HepG2 (cell line): ENCODE measurements around the gene RANBP17. TPM values are rescaled to one million over a fixed set of nuclear protein-coding genes. Genes with fewer than 3 reads are reported as not detected.

ENCODE experiments used
- ATAC-seq: fragments of 200-7000 bp; cut with Tn5 transposase; 3 replicates; pipeline ENCODE4 v1.9.1; 2020; ENCODE audit warnings: mild to moderate bottlenecking, moderate library complexity
- BruUV-seq: library from RNA; stranded (reverse); fragments of 400-500 nt; replicated peaks from 2 replicates; lab custom pipeline; 2021; lab: Mats Ljungman, UMichigan
- CTCF ChIA-PET: fragments of 300-600 bp; formaldehyde crosslinking; extraction: SDS; loops from one replicate; lab custom pipeline; 2021; ENCODE audit warnings: low total read pairs, inconsistent platforms, low intra/inter-chr PET ratio; lab: Yijun Ruan, JAX
- POLR2A ChIA-PET: fragments of 350-600 bp; sonication (Branson Sonifier 250); formaldehyde crosslinking; loops from one replicate; lab custom pipeline; 2020; ENCODE audit warnings: antibody characterized with exemption, inconsistent platforms; lab: Yijun Ruan, JAX
- DNase-seq: peaks from one replicate; pipeline ENCODE4 v3.0.0-alpha.2; 2015; ENCODE audit warnings: low spot score
- FAIRE-seq: peaks from 3 replicates; lab custom pipeline; 2011; peaks lifted over from hg19 to GRCh38; lab: Jason Lieb, UNC
- H2AFZ ChIP-seq: one replicate; pipeline ENCODE4 v1.6.1; 2011; ENCODE audit warnings: low read length, inconsistent platforms
- H3K27ac ChIP-seq: fragments of 300-600 bp; 3 replicates; pipeline ENCODE4 v1.8.0; 2011; ENCODE audit warnings: mixed run types, mild to moderate bottlenecking, mixed read lengths, low read length, inconsistent platforms; ENCODE audit not compliant: insufficient read depth; ENCODE audit errors: extremely low read length
- H3K27me3 ChIP-seq, 2 experiments: fragments of 200-600 bp in 1 of 2; 2 replicates in 1 of 2; 3 replicates in 1 of 2; pipeline versions ENCODE4 v1.6.0 to v1.8.0; 2011; ENCODE audit warnings: low read length in 2 of 2, mild to moderate bottlenecking in 2 of 2, moderate library complexity in 2 of 2, inconsistent platforms in 1 of 2; ENCODE audit not compliant: insufficient read depth in 2 of 2, control insufficient read depth in 1 of 2
- H3K36me3 ChIP-seq, 2 experiments: fragments of 200-600 bp in 1 of 2; replicated peaks in 1 of 2; 2 replicates in 1 of 2; 3 replicates in 1 of 2; pipeline versions ENCODE4 v1.5.1 to v1.8.0; 2011; ENCODE audit warnings: low read length in 2 of 2, inconsistent platforms in 1 of 2; ENCODE audit not compliant: insufficient read depth in 2 of 2, control insufficient read depth in 1 of 2
- H3K4me1 ChIP-seq: 2 replicates; pipeline ENCODE4 v1.5.1; 2012; ENCODE audit warnings: low read length, inconsistent platforms; ENCODE audit not compliant: insufficient read depth
- H3K4me2 ChIP-seq: 2 replicates; pipeline ENCODE4 v1.6.0; 2011; ENCODE audit warnings: low read depth, low read length, inconsistent platforms
- H3K4me3 ChIP-seq, 3 experiments: fragments of 200-600 bp in 1 of 3; sonication (generic), shearing (Covaris generic) in 1 of 3; replicated peaks in 1 of 3; 2 replicates each; pipeline ENCODE4 v1.5.1; 2011 to 2016; ENCODE audit warnings: low read length in 3 of 3, inconsistent platforms in 2 of 3, low read depth in 2 of 3, mild to moderate bottlenecking in 2 of 3, control low read depth in 1 of 3, mixed read lengths in 1 of 3; ENCODE audit not compliant: insufficient read depth in 1 of 3
- H3K79me2 ChIP-seq: one replicate; pipeline ENCODE4 v1.6.1; 2011; ENCODE audit warnings: low read length, inconsistent platforms; ENCODE audit not compliant: insufficient read depth
- H3K9ac ChIP-seq: 2 replicates; pipeline ENCODE4 v1.6.0; 2011; ENCODE audit warnings: mild to moderate bottlenecking, low read depth, low read length, inconsistent platforms; ENCODE audit not compliant: insufficient read depth
- H3K9me3 ChIP-seq: 2 replicates; pipeline ENCODE4 v1.5.1; 2012; ENCODE audit warnings: mild to moderate bottlenecking, low read length
- H4K20me1 ChIP-seq: 2 replicates; pipeline ENCODE4 v1.6.0; 2011; ENCODE audit warnings: inconsistent platforms, mild to moderate bottlenecking, low read length, moderate library complexity; ENCODE audit not compliant: insufficient read depth
- CCAR2 ChIP-seq: fragments of 200-400 bp; formaldehyde crosslinking; optimal IDR thresholded peaks from 2 replicates; pipeline ENCODE3; 2018; ENCODE audit warnings: low read depth, mild to moderate bottlenecking, low read length, moderate library complexity
- EEA1 ChIP-seq: sonication (generic); formaldehyde crosslinking; IDR thresholded peaks from 2 replicates; pipeline ENCODE4 v1.5.1; 2020; ENCODE audit warnings: mild to moderate bottlenecking, missing genetic modification reagents, borderline replicate concordance
- GATAD1 ChIP-seq: IDR thresholded peaks from 2 replicates; pipeline ENCODE4 v1.6.1; 2016; ENCODE audit warnings: missing genetic modification reagents, missing compliant biosample characterization
- KAT8 ChIP-seq: IDR thresholded peaks from 2 replicates; pipeline ENCODE4 v1.6.1; 2016; ENCODE audit warnings: missing genetic modification reagents, missing compliant biosample characterization
- RAD51 ChIP-seq: fragments of 450-650 bp; IDR thresholded peaks from 2 replicates; pipeline ENCODE4 v1.6.1; 2016; ENCODE audit warnings: borderline replicate concordance
- SUZ12 ChIP-seq: fragments of 150-350 bp; IDR thresholded peaks from 2 replicates; pipeline ENCODE4 v1.6.1; 2014; ENCODE audit warnings: low read depth, low read length
- ZBTB33 ChIP-seq: sonication (generic); formaldehyde crosslinking; IDR thresholded peaks from 2 replicates; pipeline ENCODE4 v1.4.0; 2020; ENCODE audit warnings: missing genetic modification reagents
- ZNF160 ChIP-seq: sonication (generic); formaldehyde crosslinking; IDR thresholded peaks from 2 replicates; pipeline ENCODE4 v1.8.0; 2022; ENCODE audit warnings: mild to moderate bottlenecking, inconsistent platforms, missing genetic modification reagents
- ZNF350 ChIP-seq: sonication (generic); formaldehyde crosslinking; IDR thresholded peaks from 2 replicates; pipeline ENCODE4 v1.4.0; 2020; ENCODE audit warnings: mild to moderate bottlenecking, low read depth, missing genetic modification reagents, borderline replicate concordance
- ZNF484 ChIP-seq: sonication (generic); formaldehyde crosslinking; IDR thresholded peaks from 2 replicates; pipeline ENCODE4 v1.5.1; 2020; ENCODE audit warnings: mild to moderate bottlenecking, low read depth, missing genetic modification reagents, borderline replicate concordance
- ZNF557 ChIP-seq: sonication (generic); formaldehyde crosslinking; IDR thresholded peaks from 2 replicates; pipeline ENCODE4 v1.4.0; 2020; ENCODE audit warnings: missing genetic modification reagents
- ZNF569 ChIP-seq: sonication (generic); formaldehyde crosslinking; IDR thresholded peaks from 2 replicates; pipeline ENCODE4 v1.5.0; 2020; ENCODE audit warnings: mild to moderate bottlenecking, missing genetic modification reagents, moderate library complexity, borderline replicate concordance
- WGBS: methylation state at CpG from one replicate; pipeline ENCODE4 v1.1.6; 2017; ENCODE audit warnings: low lambda C conversion rate; 5-methylcytosine and 5-hydroxymethylcytosine counted together
- in situ Hi-C: cut with HindIII; loops from 2 replicates; pipeline ENCODE4 v1.10.0; 2017; ENCODE audit warnings: low pct_unique_long_range_greater_than_20kb; ENCODE audit not compliant: extremely low pct_ligation_motif_present
- intact Hi-C: fragments of 100-400 bp; cut with micrococcal nuclease; formaldehyde crosslinking; loops from one replicate; pipeline ENCODE4 v1.10.0; 2022; ENCODE audit not compliant: unreplicated experiment
- polyA plus RNA-seq, 8 experiments: library from polyadenylated mRNA; depleted of rRNA in 3 of 8; stranded (reverse) in 7 of 8; unstranded in 1 of 8; fragments of >200 nt; fragmentation: Illumina TruSeq in 4 of 8; extraction: Trizol in 4 of 8; gene quantifications; 2 replicates each; pipeline versions ENCODE4 v1.2.1 to v1.2.3, GENCODE V29; 2011 to 2016; ENCODE audit warnings: low read depth in 4 of 8, missing spikeins in 1 of 8, mixed read lengths in 1 of 8; ENCODE audit not compliant: insufficient read depth in 1 of 8
- total RNA-seq, 5 experiments: library from RNA; depleted of rRNA; stranded (reverse); fragments of >200 nt; fragmentation: Illumina TruSeq; extraction: Trizol; gene quantifications; 2 replicates each; pipeline ENCODE4 v1.2.3, GENCODE V29; 2016; ENCODE audit warnings: low read depth in 1 of 5
- TF ChIP-seq, protein P1 (sequence below): sonication (generic); formaldehyde crosslinking; IDR thresholded peaks from 2 replicates; pipeline ENCODE4 v1.4.0; 2020; ENCODE audit warnings: missing genetic modification reagents, mild to moderate bottlenecking, borderline replicate concordance
- TF ChIP-seq, protein P2 (sequence below): sonication (generic); formaldehyde crosslinking; IDR thresholded peaks from 2 replicates; pipeline ENCODE4 v1.5.0; 2020; ENCODE audit warnings: missing genetic modification reagents

RANBP17 gene
- total and polyA plus RNA-seq, 2 of the 13 experiments (the other 11 are each of a cell fraction or from before 2014, with no cell fraction given), result not detected

DNA sequence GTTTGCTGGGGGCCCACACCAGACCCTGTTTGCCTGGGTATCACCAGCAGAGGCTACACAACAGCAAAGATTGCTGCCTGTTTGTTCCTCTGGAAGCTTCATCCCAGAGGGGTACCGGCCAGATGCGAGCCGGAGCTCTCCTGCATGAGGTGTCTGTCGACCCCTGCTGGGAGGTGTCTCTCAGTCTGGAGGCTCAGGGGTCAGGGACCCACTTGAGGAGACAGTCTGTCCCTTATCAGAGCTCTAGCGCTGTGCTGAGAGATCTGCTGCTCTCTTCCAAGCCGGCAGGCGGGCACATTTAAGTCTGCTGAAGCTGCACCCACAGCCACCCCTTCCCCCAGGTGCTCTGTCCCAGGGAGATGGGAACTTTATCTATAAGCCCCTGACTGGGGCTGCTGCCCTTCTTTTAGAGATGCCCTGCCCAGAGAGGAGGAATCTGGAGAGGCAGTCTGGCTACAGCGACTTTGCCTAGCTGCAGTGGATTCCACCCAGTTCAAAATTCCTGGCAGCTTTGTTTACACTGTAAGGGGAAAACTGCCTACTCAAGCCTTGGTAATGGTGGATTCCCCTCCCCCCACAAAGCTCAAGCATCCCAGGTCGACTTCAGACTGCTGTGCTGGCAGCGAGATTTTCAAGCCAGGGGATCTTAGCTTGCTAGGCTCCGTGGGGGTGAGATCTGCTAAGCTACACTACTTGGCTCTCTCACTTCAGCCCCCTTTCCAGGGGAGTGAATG is 241.2 kb downstream of the RANBP17 start:
- H3K27ac ChIP-seq, result no peak overlapping the region
- H3K27me3 ChIP-seq, result no peaks in the 10 kb centered on the region
- ChIA-PET CTCF (no interaction called here), POLR2A (no interaction called here)
- DNase-seq (no peak), ATAC-seq (no peak), FAIRE-seq (no peak)
- no peaks in the 10 kb centered on the region for H3K36me3 ChIP-seq
- intact Hi-C loops (no loop called here), in situ Hi-C loops (no loop called here)
- H3K4me3 ChIP-seq, result no peak overlapping the region
- no peaks in the 10 kb centered on the region for H4K20me1 ChIP-seq
- no peaks in the 10 kb centered on the region for H3K9me3 ChIP-seq
- no peak overlapping the region for H3K9ac ChIP-seq
- 0% methylated on average over 3 of the region's 11 CpGs for WGBS
- H3K4me1 ChIP-seq, result no peaks in the 10 kb centered on the region
- BruUV-seq, result no TSS peak
- H2AFZ ChIP-seq, result no peak overlapping the region
- no peak overlapping the region for H3K4me2 ChIP-seq
- TF ChIP-seq ZNF350 (CRISPR knock-in tag) (no peak), CCAR2 (no peak), GATAD1 (CRISPR knock-in tag) (no peak)
- TF ChIP-seq, protein P1, sequence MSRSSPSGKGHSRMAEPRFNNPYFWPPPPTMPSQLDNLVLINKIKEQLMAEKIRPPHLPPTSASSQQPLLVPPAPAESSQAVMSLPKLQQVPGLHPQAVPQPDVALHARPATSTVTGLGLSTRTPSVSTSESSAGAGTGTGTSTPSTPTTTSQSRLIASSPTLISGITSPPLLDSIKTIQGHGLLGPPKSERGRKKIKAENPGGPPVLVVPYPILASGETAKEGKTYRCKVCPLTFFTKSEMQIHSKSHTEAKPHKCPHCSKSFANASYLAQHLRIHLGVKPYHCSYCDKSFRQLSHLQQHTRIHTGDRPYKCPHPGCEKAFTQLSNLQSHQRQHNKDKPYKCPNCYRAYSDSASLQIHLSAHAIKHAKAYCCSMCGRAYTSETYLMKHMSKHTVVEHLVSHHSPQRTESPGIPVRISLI (CRISPR knock-in tag), result no peak
- no peaks in the 10 kb centered on the region for H3K79me2 ChIP-seq

DNA sequence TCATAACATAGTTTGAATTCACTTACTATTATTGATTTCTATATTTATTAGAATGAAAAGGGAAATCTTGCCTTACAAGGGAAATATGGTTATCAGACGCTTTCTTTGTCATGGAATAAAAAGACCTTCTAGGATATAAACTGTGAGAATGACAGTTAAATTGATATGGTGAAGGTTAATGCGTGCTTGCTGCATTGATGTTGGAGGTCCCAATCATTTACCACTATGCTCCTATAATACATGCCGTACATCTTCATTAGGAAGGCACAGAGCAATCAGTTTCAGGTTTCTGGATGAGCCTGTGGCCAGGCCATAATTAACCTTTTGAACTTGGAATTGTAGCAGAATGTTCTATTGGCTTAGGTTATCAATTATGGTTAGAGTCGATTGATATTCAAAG is 245.9 kb downstream of the RANBP17 start:
- Histone ChIP-seq H4K20me1 (no peaks in the 10 kb centered on the region), H3K36me3 (no peaks in the 10 kb centered on the region), H3K4me1 (no peaks in the 10 kb centered on the region), H3K9ac (no peak overlapping the region), H3K9me3 (no peaks in the 10 kb centered on the region), H3K27me3 (no peaks in the 10 kb centered on the region; a peak in 1 of 5 replicates), H2AFZ (no peak overlapping the region), H3K27ac (no peak overlapping the region), H3K79me2 (no peaks in the 10 kb centered on the region), H3K4me3 (no peak overlapping the region), H3K4me2 (no peak overlapping the region)
- no peak for FAIRE-seq
- ChIA-PET POLR2A (no interaction called here), CTCF (no interaction called here)
- in situ Hi-C loops (no loop called here), intact Hi-C loops (no loop called here)
- WGBS, result 1% methylated on average over 4 of the region's 4 CpGs
- no TSS peak for BruUV-seq
- DNase-seq, result no peak
- no peak for ATAC-seq
- TF ChIP-seq SUZ12 (no peak), ZNF557 (CRISPR knock-in tag) (no peak), ZNF160 (no peak), RAD51 (no peak), ZNF569 (CRISPR knock-in tag) (no peak), ZNF484 (CRISPR knock-in tag) (no peak), EEA1 (CRISPR knock-in tag) (no peak), ZBTB33 (no peak), KAT8 (no peak)
- TF ChIP-seq, protein P2, sequence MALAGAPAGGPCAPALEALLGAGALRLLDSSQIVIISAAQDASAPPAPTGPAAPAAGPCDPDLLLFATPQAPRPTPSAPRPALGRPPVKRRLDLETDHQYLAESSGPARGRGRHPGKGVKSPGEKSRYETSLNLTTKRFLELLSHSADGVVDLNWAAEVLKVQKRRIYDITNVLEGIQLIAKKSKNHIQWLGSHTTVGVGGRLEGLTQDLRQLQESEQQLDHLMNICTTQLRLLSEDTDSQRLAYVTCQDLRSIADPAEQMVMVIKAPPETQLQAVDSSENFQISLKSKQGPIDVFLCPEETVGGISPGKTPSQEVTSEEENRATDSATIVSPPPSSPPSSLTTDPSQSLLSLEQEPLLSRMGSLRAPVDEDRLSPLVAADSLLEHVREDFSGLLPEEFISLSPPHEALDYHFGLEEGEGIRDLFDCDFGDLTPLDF (CRISPR knock-in tag), result no peak
